Central memory CD8-positive, alpha-beta T cell (primary cell): ENCODE measurements around the gene FBXO38.

Source experiments
- ATAC-seq: fragments of 150-1000 bp; cut with Tn5 transposase; replicated peaks from 2 replicates; pipeline ENCODE4 v1.10.0; 2022; ENCODE audit warnings: mild to moderate bottlenecking, moderate FRiP score, moderate number of reproducible peaks; ENCODE audit not compliant: poor library complexity, severe bottlenecking; ENCODE audit errors: extremely low read depth
- DNase-seq, 2 donors: peaks; one replicate each; pipeline ENCODE4 v3.0.0; 2021; ENCODE audit warnings: low spot score in 2 of 2
- H3K27ac Mint-ChIP-seq: one replicate; pipeline ENCODE4 v1.8.0; 2022; ENCODE audit warnings: low read depth, mild to moderate bottlenecking, moderate library complexity, mixed read lengths
- H3K27me3 Mint-ChIP-seq: one replicate; pipeline ENCODE4 v1.8.0; 2022; ENCODE audit warnings: mixed read lengths
- H3K36me3 Mint-ChIP-seq: one replicate; pipeline ENCODE4 v1.8.0; 2022; ENCODE audit warnings: mild to moderate bottlenecking, moderate library complexity, mixed read lengths; ENCODE audit not compliant: insufficient read depth
- H3K4me1 Mint-ChIP-seq: one replicate; pipeline ENCODE4 v1.8.0; 2022; ENCODE audit warnings: mixed read lengths
- H3K4me3 Mint-ChIP-seq: one replicate; pipeline ENCODE4 v1.8.0; 2022; ENCODE audit warnings: mild to moderate bottlenecking, moderate library complexity, mixed read lengths
- H3K9me3 Mint-ChIP-seq: one replicate; pipeline ENCODE4 v1.8.0; 2022; ENCODE audit warnings: mixed read lengths

The FBXO38 gene

GRCh38 chr5:148383564-148384379 lies at the start of gene FBXO38:
Gene FBXO38 (plus strand): TSS chr5:148383958. CDS start chr5:148394777, 10,819 bp downstream.
- H3K27me3 Mint-ChIP-seq = no peaks in the 10 kb centered on the region
- H3K9me3 Mint-ChIP-seq = no peaks in the 10 kb centered on the region
- peak within 1 kb of the TSS; percentile 82 for H3K4me3 Mint-ChIP-seq
- DNase-seq = peak; percentile 92 to 96
- ATAC-seq = peak; percentile 95
- peak within 1 kb of the TSS; percentile 95 for H3K27ac Mint-ChIP-seq
- H3K36me3 Mint-ChIP-seq = peaks cover 17% of the 10 kb centered on the region
- peaks cover 47% of the 10 kb centered on the region for H3K4me1 Mint-ChIP-seq

DNA sequence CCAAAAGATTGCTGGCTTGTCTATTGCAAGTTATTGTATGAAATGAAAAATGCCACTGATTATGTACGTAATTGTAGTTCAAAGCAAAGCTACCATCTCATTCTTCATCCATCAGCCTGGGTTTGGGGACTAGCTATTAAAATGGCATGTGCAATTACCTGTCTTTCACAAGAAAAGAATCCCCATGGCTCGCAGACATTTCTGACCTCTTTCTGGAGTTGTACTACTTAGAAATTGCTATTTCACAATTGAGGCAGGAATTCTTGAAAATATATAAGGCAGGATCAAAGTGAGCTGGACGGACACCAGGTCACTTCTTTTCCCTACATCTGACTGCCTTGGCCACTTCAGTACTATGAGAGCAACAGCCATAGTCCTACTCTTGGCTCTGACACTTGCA lies 48.5 kb upstream of the FBXO38 start, which contains the start of gene SPINK9:
SPINK9 (plus strand) TSS at position 301 of the 400 bp plus-strand sequence; CDS start at position 356, 55 bp downstream.
- ATAC-seq (no peak), DNase-seq (no peak)
- peaks cover 36% of the 10 kb centered on the region for H3K27me3 Mint-ChIP-seq
- no peak within 1 kb of the TSS for H3K27ac Mint-ChIP-seq
- H3K9me3 Mint-ChIP-seq = peaks cover 4% of the 10 kb centered on the region
- H3K4me1 Mint-ChIP-seq = no peaks in the 10 kb centered on the region
- H3K36me3 Mint-ChIP-seq = no peaks in the 10 kb centered on the region
- no peak within 1 kb of the TSS for H3K4me3 Mint-ChIP-seq

DNA sequence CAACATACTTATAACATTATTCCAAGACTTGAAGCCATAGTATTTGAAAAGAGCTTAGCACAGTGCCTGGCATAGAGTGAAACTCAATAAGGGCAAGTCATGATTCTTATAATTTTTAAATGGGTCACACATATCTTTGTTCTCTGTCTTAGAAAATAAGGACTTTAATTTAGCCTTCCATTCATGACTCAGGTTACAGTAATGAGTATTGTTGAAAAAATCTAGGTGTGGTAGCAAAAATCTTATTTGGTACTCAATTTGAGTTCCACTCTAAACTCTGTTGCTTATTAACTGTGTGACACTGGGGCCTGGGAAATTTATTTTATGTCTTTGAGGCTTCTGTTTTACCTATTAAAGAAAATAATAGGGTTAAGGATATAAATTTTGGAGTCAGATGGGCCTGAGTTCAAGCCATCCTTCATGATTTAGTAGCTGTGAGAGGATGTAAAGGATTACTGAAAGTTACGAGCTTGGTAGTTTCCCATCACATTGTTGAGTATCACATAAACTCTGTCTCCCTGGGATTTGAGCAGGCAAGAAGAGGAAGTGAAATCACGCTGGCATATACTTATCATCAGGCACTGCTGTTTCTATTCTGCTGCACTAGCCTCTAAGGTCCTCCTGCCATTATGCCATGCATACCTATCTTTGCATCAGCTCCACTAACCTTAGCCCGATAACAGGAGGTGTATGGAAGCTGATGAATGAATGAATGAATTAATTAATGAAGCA lies 46.9 kb upstream of the FBXO38 start:
- Mint-ChIP-seq H3K9me3 (no peaks in the 10 kb centered on the region), H3K27ac (no peak overlapping the region), H3K36me3 (no peaks in the 10 kb centered on the region), H3K4me1 (no peaks in the 10 kb centered on the region), H3K27me3 (peaks cover 22% of the 10 kb centered on the region), H3K4me3 (no peak overlapping the region)
- no peak for ATAC-seq
- no peak for DNase-seq

- H3K27ac Mint-ChIP-seq = no peak overlapping the region
- no peak overlapping the region for H3K4me3 Mint-ChIP-seq
- ATAC-seq (no peak), DNase-seq (no peak)
- no peaks in the 10 kb centered on the region for H3K36me3 Mint-ChIP-seq
- no peaks in the 10 kb centered on the region for H3K27me3 Mint-ChIP-seq
- H3K4me1 Mint-ChIP-seq = no peaks in the 10 kb centered on the region
- H3K9me3 Mint-ChIP-seq = no peaks in the 10 kb centered on the region
Observed at GRCh38 chr5:148342371-148343045, 41.2 kb upstream of the FBXO38 start.

GRCh38 chr5:148343046-148343407 lies 40.7 kb upstream of the FBXO38 start:
- H3K27ac Mint-ChIP-seq = no peak overlapping the region
- DNase-seq (no peak), ATAC-seq (no peak)
- H3K4me1 Mint-ChIP-seq = no peaks in the 10 kb centered on the region
- no peak overlapping the region for H3K4me3 Mint-ChIP-seq
- H3K36me3 Mint-ChIP-seq = no peaks in the 10 kb centered on the region
- H3K27me3 Mint-ChIP-seq = peaks cover 4% of the 10 kb centered on the region
- no peaks in the 10 kb centered on the region for H3K9me3 Mint-ChIP-seq

DNA sequence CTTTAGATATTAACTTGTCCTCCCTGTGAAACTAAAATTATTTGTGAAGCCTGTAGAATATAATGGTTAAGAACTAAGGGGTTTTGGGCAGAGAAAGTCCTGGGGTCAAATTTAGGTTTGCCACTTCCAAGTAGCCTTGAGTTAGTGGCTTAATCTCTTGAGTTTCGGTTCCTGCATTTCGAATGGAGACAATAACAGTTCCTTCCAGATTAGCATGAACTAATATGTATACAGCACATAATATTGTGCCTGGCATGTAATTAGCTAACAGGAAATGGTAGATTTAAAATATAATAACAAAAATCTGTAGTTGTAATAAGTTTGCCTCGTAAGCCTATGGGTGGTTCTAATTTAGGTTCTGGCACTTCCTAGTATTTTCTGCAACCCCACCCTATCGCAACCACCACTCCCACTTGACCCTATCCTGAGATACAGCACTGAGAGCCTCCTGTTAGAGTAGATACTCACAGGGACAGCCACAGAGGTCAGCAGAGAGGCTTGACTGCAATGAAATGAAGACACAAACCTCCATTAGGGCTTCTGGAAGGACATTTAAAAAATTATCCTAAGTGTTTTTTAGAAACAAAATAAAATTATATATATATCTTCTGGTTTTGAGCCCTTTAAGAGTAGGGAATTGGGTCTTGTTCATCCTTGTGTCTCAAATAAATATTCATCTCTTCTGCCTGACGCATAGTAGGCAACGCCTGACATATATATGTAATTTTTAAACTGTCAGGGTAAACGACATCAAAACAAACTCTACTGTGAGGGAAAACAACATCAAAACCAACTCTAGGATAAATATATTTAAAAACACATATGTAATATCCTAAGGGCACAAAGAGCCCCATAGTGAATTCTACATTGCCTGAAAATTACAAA lies 39.9 kb upstream of the FBXO38 start:
- ATAC-seq = no peak
- H3K4me3 Mint-ChIP-seq = no peak overlapping the region
- peaks cover 9% of the 10 kb centered on the region for H3K27me3 Mint-ChIP-seq
- no peak overlapping the region for H3K27ac Mint-ChIP-seq
- no peak for DNase-seq
- H3K4me1 Mint-ChIP-seq = no peaks in the 10 kb centered on the region
- no peaks in the 10 kb centered on the region for H3K9me3 Mint-ChIP-seq
- no peaks in the 10 kb centered on the region for H3K36me3 Mint-ChIP-seq

- no peak overlapping the region for H3K27ac Mint-ChIP-seq
- H3K36me3 Mint-ChIP-seq = no peaks in the 10 kb centered on the region
- H3K9me3 Mint-ChIP-seq = no peaks in the 10 kb centered on the region
- peaks cover 9% of the 10 kb centered on the region for H3K27me3 Mint-ChIP-seq
- DNase-seq (no peak), ATAC-seq (no peak)
- H3K4me1 Mint-ChIP-seq = no peaks in the 10 kb centered on the region
- no peak overlapping the region for H3K4me3 Mint-ChIP-seq
Observed at GRCh38 chr5:148347706-148348105, 36.1 kb upstream of the FBXO38 start.

DNA sequence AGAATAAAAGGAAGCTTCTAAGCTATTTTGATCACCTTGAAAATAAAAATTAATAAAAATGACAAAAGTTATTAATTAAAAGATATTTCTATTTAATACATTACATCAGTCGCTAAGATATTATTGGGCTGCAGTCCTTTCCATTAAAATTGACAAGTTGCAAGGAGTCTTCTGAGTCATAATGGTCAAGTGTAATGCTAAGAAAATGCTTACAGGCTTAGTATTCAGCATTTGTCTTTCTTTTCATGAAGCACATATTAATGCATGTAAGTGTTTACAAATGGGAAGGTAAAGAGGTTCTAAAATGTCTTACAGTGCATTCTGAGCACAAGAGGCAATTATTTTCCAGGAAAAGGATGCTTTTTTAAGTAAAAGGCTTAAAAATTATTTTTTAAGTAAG lies 31.1 kb upstream of the FBXO38 start:
- no peak overlapping the region for H3K27ac Mint-ChIP-seq
- H3K27me3 Mint-ChIP-seq = peaks cover 8% of the 10 kb centered on the region
- no peaks in the 10 kb centered on the region for H3K9me3 Mint-ChIP-seq
- DNase-seq = no peak
- H3K4me1 Mint-ChIP-seq = no peaks in the 10 kb centered on the region
- H3K36me3 Mint-ChIP-seq = no peaks in the 10 kb centered on the region
- ATAC-seq = no peak
- H3K4me3 Mint-ChIP-seq = no peak overlapping the region

GRCh38 chr5:148353634-148354033 lies 30.1 kb upstream of the FBXO38 start:
- no peaks in the 10 kb centered on the region for H3K36me3 Mint-ChIP-seq
- no peaks in the 10 kb centered on the region for H3K9me3 Mint-ChIP-seq
- DNase-seq (no peak), ATAC-seq (no peak)
- H3K4me1 Mint-ChIP-seq = no peaks in the 10 kb centered on the region
- no peaks in the 10 kb centered on the region for H3K27me3 Mint-ChIP-seq
- no peak overlapping the region for H3K4me3 Mint-ChIP-seq
- H3K27ac Mint-ChIP-seq = no peak overlapping the region

- no peaks in the 10 kb centered on the region for H3K9me3 Mint-ChIP-seq
- no peak for ATAC-seq
- H3K27me3 Mint-ChIP-seq = peaks cover 22% of the 10 kb centered on the region
- peaks cover 2% of the 10 kb centered on the region for H3K36me3 Mint-ChIP-seq
- H3K27ac Mint-ChIP-seq = no peak overlapping the region
- no peaks in the 10 kb centered on the region for H3K4me1 Mint-ChIP-seq
- H3K4me3 Mint-ChIP-seq = no peak overlapping the region
- no peak for DNase-seq
Observed at GRCh38 chr5:148364343-148364742, 19.4 kb upstream of the FBXO38 start.

GRCh38 chr5:148368299-148368698 lies 15.5 kb upstream of the FBXO38 start:
- no peak overlapping the region for H3K4me3 Mint-ChIP-seq
- no peaks in the 10 kb centered on the region for H3K9me3 Mint-ChIP-seq
- no peaks in the 10 kb centered on the region for H3K4me1 Mint-ChIP-seq
- ATAC-seq (no peak), DNase-seq (no peak)
- H3K27me3 Mint-ChIP-seq = peaks cover 10% of the 10 kb centered on the region
- H3K27ac Mint-ChIP-seq = no peak overlapping the region
- H3K36me3 Mint-ChIP-seq = peaks cover 2% of the 10 kb centered on the region

DNA sequence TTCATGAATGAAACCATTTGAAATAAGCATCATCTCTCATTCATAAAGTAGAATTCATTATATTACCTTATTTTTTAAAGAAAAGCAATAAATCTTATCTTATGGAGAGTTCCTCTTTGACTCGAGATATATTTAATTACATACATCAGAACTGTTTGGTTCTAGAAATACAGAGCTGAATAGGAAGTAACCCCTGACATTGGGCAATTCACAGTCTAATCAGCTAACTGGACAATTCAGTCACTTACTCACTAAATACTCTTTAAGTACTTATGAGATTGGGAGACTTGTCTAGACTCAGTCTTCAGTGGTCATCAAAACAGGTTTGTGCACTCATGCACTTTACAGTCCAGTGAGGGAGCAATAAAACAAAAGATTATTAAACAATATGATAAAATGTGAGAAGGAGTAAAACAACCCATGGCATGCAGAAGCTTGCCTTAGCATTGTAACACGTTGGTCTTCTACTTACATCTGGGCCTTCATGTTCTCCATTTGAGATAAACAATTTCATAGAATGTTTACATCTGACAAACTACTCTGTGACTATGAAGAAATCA lies 11.5 kb upstream of the FBXO38 start:
- Mint-ChIP-seq H3K27me3 (no peaks in the 10 kb centered on the region), H3K4me3 (no peak overlapping the region), H3K27ac (no peak overlapping the region), H3K9me3 (no peaks in the 10 kb centered on the region), H3K36me3 (peaks cover 2% of the 10 kb centered on the region), H3K4me1 (no peaks in the 10 kb centered on the region)
- ATAC-seq (no peak), DNase-seq (no peak)
